GM23338 (cell line): ENCODE data around the gene RPL3. TPM values are rescaled to one million over a fixed set of nuclear protein-coding genes. Genes with fewer than 3 reads are reported as not detected.

ENCODE experiments used
- ATAC-seq: fragments of 200-7000 bp; cut with Tn5 transposase; 3 replicates; pipeline ENCODE4 v1.9.1; 2020
- DNase-seq: peaks from one replicate; pipeline ENCODE4 v3.0.0-alpha.2; 2015; ENCODE audit warnings: low spot score
- H2AFZ ChIP-seq: fragments of 200-600 bp; sonication (generic); 2 replicates; pipeline ENCODE4 v1.8.0; 2016; ENCODE audit warnings: antibody characterized with exemption, mild to moderate bottlenecking, moderate library complexity
- H3F3A ChIP-seq: fragments of 200-600 bp; sonication (generic); replicated peaks from 2 replicates; pipeline ENCODE4 v1.8.0; 2017; ENCODE audit warnings: antibody characterized with exemption, mixed run types, low read depth
- H3K27ac ChIP-seq: fragments of 200-600 bp; sonication (generic); 2 replicates; pipeline ENCODE4 v1.6.1; 2016; ENCODE audit warnings: low read depth
- H3K27me3 ChIP-seq: fragments of 200-600 bp; sonication (generic); 2 replicates; pipeline ENCODE4 v1.8.0; 2016; ENCODE audit warnings: mild to moderate bottlenecking, mixed run types, moderate library complexity; ENCODE audit not compliant: insufficient read depth
- H3K36me3 ChIP-seq: fragments of 200-600 bp; sonication (generic); 2 replicates; pipeline ENCODE4 v1.8.0; 2016; ENCODE audit warnings: mild to moderate bottlenecking; ENCODE audit not compliant: insufficient read depth
- H3K4me1 ChIP-seq: fragments of 200-600 bp; sonication (generic); 2 replicates; pipeline ENCODE4 v1.8.0; 2016; ENCODE audit warnings: mild to moderate bottlenecking, moderate library complexity; ENCODE audit not compliant: insufficient read depth
- H3K4me2 ChIP-seq: fragments of 200-600 bp; sonication (generic); 2 replicates; pipeline ENCODE4 v1.7.1; 2017; ENCODE audit warnings: mixed run types
- H3K4me3 ChIP-seq: fragments of 200-600 bp; sonication (generic); 2 replicates; pipeline ENCODE4 v1.6.1; 2016; ENCODE audit warnings: mixed run types
- H3K79me2 ChIP-seq: fragments of 200-600 bp; sonication (generic); replicated peaks from 2 replicates; pipeline ENCODE4 v1.8.0; 2017; ENCODE audit warnings: mild to moderate bottlenecking; ENCODE audit not compliant: insufficient read depth
- H3K9me2 ChIP-seq: fragments of 200-600 bp; sonication (generic); 2 replicates; pipeline ENCODE4 v1.8.0; 2017; ENCODE audit not compliant: insufficient read depth
- H4K20me1 ChIP-seq: fragments of 200-600 bp; sonication (generic); replicated peaks from 2 replicates; pipeline ENCODE4 v1.8.0; 2017; ENCODE audit warnings: mild to moderate bottlenecking; ENCODE audit not compliant: insufficient read depth
- H3K27ac Mint-ChIP-seq: 2 replicates; pipeline ENCODE4 v1.8.0; 2020; ENCODE audit warnings: inconsistent platforms, mild to moderate bottlenecking, moderate library complexity, mixed read lengths
- H3K27me3 Mint-ChIP-seq: 3 replicates; pipeline ENCODE4 v1.8.0; 2022; ENCODE audit warnings: low read depth, mild to moderate bottlenecking, moderate library complexity, mixed read lengths, inconsistent platforms; ENCODE audit not compliant: insufficient read depth, poor library complexity
- H3K36me3 Mint-ChIP-seq: 3 replicates; pipeline ENCODE4 v1.8.0; 2021; ENCODE audit warnings: low read depth, mild to moderate bottlenecking, inconsistent platforms, moderate library complexity, mixed read lengths
- H3K4me1 Mint-ChIP-seq: 3 replicates; pipeline ENCODE4 v1.8.0; 2020; ENCODE audit warnings: mild to moderate bottlenecking, inconsistent platforms, mixed read lengths
- H3K4me3 Mint-ChIP-seq: 3 replicates; pipeline ENCODE4 v1.8.0; 2021; ENCODE audit warnings: moderate library complexity, mild to moderate bottlenecking, inconsistent platforms, mixed read lengths
- H3K9me3 Mint-ChIP-seq: 3 replicates; pipeline ENCODE4 v1.8.0; 2020; ENCODE audit warnings: moderate library complexity, mild to moderate bottlenecking, inconsistent platforms, mixed read lengths
- CREB1 ChIP-seq: fragments of 250-450 bp; sonication (Bioruptor Pico); IDR thresholded peaks from 2 replicates; pipeline ENCODE4 v1.5.0; 2020; ENCODE audit warnings: low read depth, mild to moderate bottlenecking, moderate library complexity
- CTCF ChIP-seq, 2 experiments: fragments of 200-600 bp in 1 of 2; sonication (generic) in 1 of 2; conservative IDR thresholded peaks; 2 replicates each; pipeline versions ENCODE4 v1.5.1 to v1.6.1; 2016 to 2017; ENCODE audit warnings: antibody characterized with exemption in 2 of 2, low read depth in 2 of 2, mild to moderate bottlenecking in 2 of 2, moderate library complexity in 1 of 2
- ETS1 ChIP-seq: IDR thresholded peaks from 2 replicates; pipeline ENCODE4 v1.6.1; 2016; ENCODE audit warnings: antibody characterized with exemption
- EZH2 ChIP-seq: fragments of 200-600 bp; sonication (generic); IDR thresholded peaks from one replicate; pipeline ENCODE4 v1.8.0; 2017; ENCODE audit warnings: antibody characterized with exemption, mild to moderate bottlenecking, low read depth; ENCODE audit not compliant: unreplicated experiment
- EZH2phosphoT487 ChIP-seq: fragments of 200-600 bp; sonication (generic); IDR thresholded peaks from one replicate; pipeline ENCODE4 v1.8.1; 2018; ENCODE audit warnings: antibody characterized with exemption; ENCODE audit not compliant: unreplicated experiment
- JUNB ChIP-seq: IDR thresholded peaks from one replicate; pipeline ENCODE4 v1.6.1; 2016; ENCODE audit warnings: antibody characterized with exemption; ENCODE audit not compliant: unreplicated experiment
- NANOG ChIP-seq: IDR thresholded peaks from 2 replicates; pipeline ENCODE4 v1.6.1; 2016; ENCODE audit warnings: antibody characterized with exemption, borderline replicate concordance
- POLR2AphosphoS5 ChIP-seq: IDR thresholded peaks from 2 replicates; pipeline ENCODE4 v1.6.1; 2016; ENCODE audit warnings: antibody characterized with exemption, low read depth
- REST ChIP-seq: IDR thresholded peaks from one replicate; pipeline ENCODE4 v1.6.1; 2018; ENCODE audit warnings: antibody characterized with exemption; ENCODE audit not compliant: unreplicated experiment
- STAT1 ChIP-seq: IDR thresholded peaks from one replicate; pipeline ENCODE4 v1.6.1; 2016; ENCODE audit warnings: antibody characterized with exemption; ENCODE audit not compliant: unreplicated experiment
- ZNF114 ChIP-seq: fragments of 250-450 bp; sonication (Bioruptor Pico); IDR thresholded peaks from 2 replicates; pipeline ENCODE4 v1.5.0; 2020; ENCODE audit warnings: mild to moderate bottlenecking, moderate library complexity
- ZNF331 ChIP-seq: fragments of 250-450 bp; sonication (Bioruptor Pico); IDR thresholded peaks from 2 replicates; pipeline ENCODE4 v1.5.0; 2020; ENCODE audit warnings: low read depth, mild to moderate bottlenecking, moderate library complexity
- ZNF462 ChIP-seq: fragments of 250-450 bp; sonication (Bioruptor Pico); IDR thresholded peaks from 2 replicates; pipeline ENCODE4 v1.5.0; 2020; ENCODE audit warnings: mild to moderate bottlenecking, moderate library complexity
- polyA plus RNA-seq: library from polyadenylated mRNA; unstranded; fragments of >200 nt; fragmentation: Nextera tagmentation; extraction: Ambion mirVana; gene quantifications from 2 replicates; pipeline ENCODE4 v1.2.1, GENCODE V29; 2016
- total RNA-seq: library from RNA; depleted of rRNA; stranded (reverse); fragments of >200 nt; shearing (Covaris generic); gene quantifications from 2 replicates; pipeline ENCODE4 v1.2.3, GENCODE V29; 2014

Gene RPL3
- total and polyA plus RNA-seq, 2 experiments from 2014 or later: 1,983 to 3,244 TPM

- Mint-ChIP-seq H3K27me3 (peaks cover 11% of the 10 kb centered on the region), H3K9me3 (peaks cover 9% of the 10 kb centered on the region; the same call in 2 of the 3 replicates), H3K4me3 (no peak overlapping the region), H3K36me3 (no peaks in the 10 kb centered on the region; the same call in 1 of the 3 replicates), H3K27ac (no peak overlapping the region), H3K4me1 (peaks cover 24% of the 10 kb centered on the region)
- Histone ChIP-seq H3K27ac (no peak overlapping the region), H3K9me2 (no peaks in the 10 kb centered on the region), H3K79me2 (no peaks in the 10 kb centered on the region), H3F3A (0 out of 2 replicates have a peak, but pooled peaks cover 20% of the 10 kb centered on the region), H2AFZ (no peak overlapping the region), H3K4me1 (peaks cover 14% of the 10 kb centered on the region; the same call in 1 of the 2 replicates), H3K27me3 (no peaks in the 10 kb centered on the region), H3K36me3 (no peaks in the 10 kb centered on the region), H4K20me1 (no peaks in the 10 kb centered on the region), H3K4me2 (no peak overlapping the region), H3K4me3 (no peak overlapping the region)
- ATAC-seq (no peak), DNase-seq (no peak)
- TF ChIP-seq POLR2AphosphoS5 (no peak), CTCF (conservative IDR thresholded peaks at IDR 0.05; ENCODE audit: low read depth in 2 of 2) (no peak), EZH2 (no peak), EZH2phosphoT487 (no peak), ZNF114 (CRISPR knock-in tag) (no peak), ZNF331 (no peak), CREB1 (CRISPR knock-in tag) (no peak), REST (no peak), JUNB (no peak), ETS1 (no peak), STAT1 (no peak), ZNF462 (CRISPR knock-in tag) (no peak), NANOG (no peak)
Measured at GRCh38 chr22:39303892-39304671, 15.3 kb downstream of the RPL3 start.
